ENCODE measurements around the gene C1QTNF7.

Gene C1QTNF7, protein sequence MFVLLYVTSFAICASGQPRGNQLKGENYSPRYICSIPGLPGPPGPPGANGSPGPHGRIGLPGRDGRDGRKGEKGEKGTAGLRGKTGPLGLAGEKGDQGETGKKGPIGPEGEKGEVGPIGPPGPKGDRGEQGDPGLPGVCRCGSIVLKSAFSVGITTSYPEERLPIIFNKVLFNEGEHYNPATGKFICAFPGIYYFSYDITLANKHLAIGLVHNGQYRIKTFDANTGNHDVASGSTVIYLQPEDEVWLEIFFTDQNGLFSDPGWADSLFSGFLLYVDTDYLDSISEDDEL

DNA sequence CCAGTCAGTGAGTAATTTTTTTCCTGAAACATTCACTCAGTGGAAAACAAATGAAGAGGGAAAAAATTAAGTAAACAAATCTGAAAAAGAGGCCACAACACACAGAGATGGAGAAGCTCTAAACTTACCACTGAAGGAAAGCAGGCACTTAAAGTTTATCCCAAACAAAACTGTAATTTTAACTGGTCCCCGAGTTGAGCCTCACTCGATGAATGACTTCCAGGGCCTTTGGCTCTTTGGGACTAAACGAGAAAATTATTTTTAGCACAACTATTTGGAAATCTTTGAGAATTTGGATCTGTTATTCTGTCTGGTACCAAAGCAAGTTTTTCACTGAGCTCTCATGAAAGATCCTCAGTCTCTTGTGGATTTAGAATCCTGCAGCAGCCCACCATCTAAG, at the start of gene C1QTNF7:
C1QTNF7 (plus strand) TSS at position 333 of the 400 bp plus-strand sequence. CDS start 7,711 bp downstream, outside the sequence.
- no peak for DNase-seq (ENCODE audit: low read depth, low spot score)
- no peaks in the 10 kb centered on the region for H3K4me1 ChIP-seq (ENCODE audit: insufficient read depth, insufficient read length)
- peaks cover 16% of the 10 kb centered on the region for H3K9me3 ChIP-seq (ENCODE audit: insufficient read depth, low read length)
- no peak within 1 kb of the TSS for H3K4me3 ChIP-seq (ENCODE audit: insufficient read length, low read depth)
- TF ChIP-seq SUZ12 (IDR thresholded peaks at IDR 0.05; ENCODE audit: extremely low read depth, insufficient read depth, insufficient read length): no peak
- no peak for TF ChIP-seq ZNF274 (IDR thresholded peaks at IDR 0.05; ENCODE audit: low read depth, low read length)
- TF ChIP-seq YY1 (IDR thresholded peaks at IDR 0.05; ENCODE audit: insufficient read depth, insufficient read length): no peak
- H3K27me3 ChIP-seq (ENCODE audit: insufficient read depth, insufficient read length): no peaks in the 10 kb centered on the region
- no peak within 1 kb of the TSS for H3K9ac ChIP-seq (ENCODE audit: insufficient read length, low read depth)
- H3K36me3 ChIP-seq (ENCODE audit: insufficient read depth, insufficient read length, low read length): no peaks in the 10 kb centered on the region

DNA sequence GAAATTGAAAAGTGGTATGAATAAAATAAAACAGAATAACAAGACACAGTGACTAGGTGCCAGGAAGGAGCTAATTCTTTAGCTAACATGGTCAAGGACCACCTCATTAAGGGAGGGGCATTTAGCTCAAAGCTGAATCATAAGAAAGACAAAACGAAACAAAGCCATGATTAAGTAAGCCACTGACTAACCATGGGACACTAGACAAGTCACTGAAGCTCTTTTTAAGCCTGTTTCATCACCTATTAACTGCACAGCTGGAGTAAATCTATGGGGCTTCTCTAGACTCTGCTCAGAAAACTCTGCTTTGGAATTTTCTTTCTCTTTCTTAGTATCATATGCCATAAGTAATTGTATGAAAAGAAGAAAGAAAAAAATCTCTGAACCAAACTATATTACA, 49.8 kb upstream of the C1QTNF7 start:
- Histone ChIP-seq H3K27me3 (ENCODE audit: insufficient read depth, insufficient read length) (no peaks in the 10 kb centered on the region), H3K4me1 (ENCODE audit: insufficient read depth, insufficient read length) (no peaks in the 10 kb centered on the region), H3K9ac (ENCODE audit: insufficient read length, low read depth) (no peak overlapping the region), H3K36me3 (ENCODE audit: insufficient read depth, insufficient read length, low read length) (no peaks in the 10 kb centered on the region), H3K4me3 (ENCODE audit: insufficient read length, low read depth) (no peak overlapping the region), H3K9me3 (ENCODE audit: insufficient read depth, low read length) (peaks cover 15% of the 10 kb centered on the region)
- DNase-seq (ENCODE audit: low read depth, low spot score): no peak
- no peak for TF ChIP-seq YY1 (IDR thresholded peaks at IDR 0.05; ENCODE audit: insufficient read depth, insufficient read length)
- no peak for TF ChIP-seq SUZ12 (IDR thresholded peaks at IDR 0.05; ENCODE audit: extremely low read depth, insufficient read depth, insufficient read length)
- TF ChIP-seq ZNF274 (IDR thresholded peaks at IDR 0.05; ENCODE audit: low read depth, low read length): no peak

- Histone ChIP-seq H3K9ac (ENCODE audit: insufficient read length, low read depth) (no peak overlapping the region), H3K27me3 (ENCODE audit: insufficient read depth, insufficient read length) (no peaks in the 10 kb centered on the region), H3K36me3 (ENCODE audit: insufficient read depth, insufficient read length, low read length) (no peaks in the 10 kb centered on the region), H3K4me1 (ENCODE audit: insufficient read depth, insufficient read length) (no peaks in the 10 kb centered on the region), H3K4me3 (ENCODE audit: insufficient read length, low read depth) (no peak overlapping the region), H3K9me3 (ENCODE audit: insufficient read depth, low read length) (peaks cover 15% of the 10 kb centered on the region)
- no peak for TF ChIP-seq SUZ12 (IDR thresholded peaks at IDR 0.05; ENCODE audit: extremely low read depth, insufficient read depth, insufficient read length)
- no peak for TF ChIP-seq YY1 (IDR thresholded peaks at IDR 0.05; ENCODE audit: insufficient read depth, insufficient read length)
- no peak for TF ChIP-seq ZNF274 (IDR thresholded peaks at IDR 0.05; ENCODE audit: low read depth, low read length)
- no peak for DNase-seq (ENCODE audit: low read depth, low spot score)
Measured at GRCh38 chr4:15378493-15378892, 49.3 kb upstream of the C1QTNF7 start.

DNA sequence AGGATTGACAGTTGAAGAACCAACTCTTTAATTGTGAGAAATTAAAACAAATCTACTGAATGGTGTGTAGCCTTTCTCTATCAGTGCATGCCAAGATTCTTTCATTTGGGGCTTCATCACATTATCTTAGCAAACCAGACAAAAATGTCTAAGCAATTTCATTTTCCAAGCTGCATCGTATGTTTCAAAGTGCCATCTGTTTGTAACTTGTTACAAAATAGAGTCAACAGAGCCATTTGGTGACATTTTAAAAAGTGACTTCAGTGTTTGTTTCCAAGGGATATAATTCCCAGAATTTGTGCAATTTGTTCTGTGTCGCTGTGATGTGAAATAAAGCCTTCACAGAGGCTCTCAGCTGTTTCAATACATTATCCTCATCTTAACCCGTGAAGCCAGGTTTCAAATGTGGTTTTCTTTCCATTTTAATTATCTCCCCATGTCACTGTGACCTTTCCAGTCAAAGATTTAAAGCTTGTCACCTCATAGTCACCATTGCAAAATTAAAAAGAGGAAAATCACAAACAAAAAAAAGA, 46.0 kb upstream of the C1QTNF7 start:
- H3K9me3 ChIP-seq (ENCODE audit: insufficient read depth, low read length): peaks cover 15% of the 10 kb centered on the region
- DNase-seq (ENCODE audit: low read depth, low spot score): no peak
- TF ChIP-seq ZNF274 (IDR thresholded peaks at IDR 0.05; ENCODE audit: low read depth, low read length) (no peak), SUZ12 (IDR thresholded peaks at IDR 0.05; ENCODE audit: extremely low read depth, insufficient read depth, insufficient read length) (no peak), YY1 (IDR thresholded peaks at IDR 0.05; ENCODE audit: insufficient read depth, insufficient read length) (no peak)
- H3K4me1 ChIP-seq (ENCODE audit: insufficient read depth, insufficient read length): no peaks in the 10 kb centered on the region
- no peak overlapping the region for H3K4me3 ChIP-seq (ENCODE audit: insufficient read length, low read depth)
- H3K27me3 ChIP-seq (ENCODE audit: insufficient read depth, insufficient read length): no peaks in the 10 kb centered on the region
- H3K9ac ChIP-seq (ENCODE audit: insufficient read length, low read depth): no peak overlapping the region
- H3K36me3 ChIP-seq (ENCODE audit: insufficient read depth, insufficient read length, low read length): no peaks in the 10 kb centered on the region

DNA sequence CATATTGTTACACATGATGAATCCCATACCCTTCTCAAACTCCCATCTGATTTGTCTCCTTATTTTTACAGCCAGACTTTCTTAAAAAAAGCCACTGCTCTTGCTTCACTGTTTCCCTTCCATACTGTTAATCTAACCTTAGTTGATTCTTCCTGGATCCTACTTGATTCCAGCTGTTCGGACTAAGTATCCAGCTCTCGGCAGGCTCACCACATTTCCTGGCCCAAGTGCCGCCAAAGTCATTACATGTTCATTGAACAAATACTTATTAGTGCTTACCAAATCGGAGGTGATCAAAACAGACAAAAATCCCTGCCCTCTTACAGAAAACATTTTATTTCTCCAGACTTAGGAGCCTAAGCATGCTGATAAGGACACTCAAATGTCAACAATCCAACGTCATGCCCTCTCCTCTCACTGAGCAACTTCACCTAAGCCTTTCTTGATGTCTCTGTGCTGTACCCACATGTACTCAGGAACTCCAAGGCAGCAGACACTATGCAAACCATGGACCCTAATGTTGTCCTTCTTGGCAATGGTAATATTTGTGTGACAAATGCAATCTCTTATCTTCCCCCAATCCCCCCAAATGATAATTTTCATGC, 45.1 kb upstream of the C1QTNF7 start:
- no peak overlapping the region for H3K9ac ChIP-seq (ENCODE audit: insufficient read length, low read depth)
- TF ChIP-seq ZNF274 (IDR thresholded peaks at IDR 0.05; ENCODE audit: low read depth, low read length): no peak
- no peak for TF ChIP-seq SUZ12 (IDR thresholded peaks at IDR 0.05; ENCODE audit: extremely low read depth, insufficient read depth, insufficient read length)
- TF ChIP-seq YY1 (IDR thresholded peaks at IDR 0.05; ENCODE audit: insufficient read depth, insufficient read length): no peak
- no peaks in the 10 kb centered on the region for H3K27me3 ChIP-seq (ENCODE audit: insufficient read depth, insufficient read length)
- H3K4me3 ChIP-seq (ENCODE audit: insufficient read length, low read depth): no peak overlapping the region
- no peaks in the 10 kb centered on the region for H3K4me1 ChIP-seq (ENCODE audit: insufficient read depth, insufficient read length)
- H3K9me3 ChIP-seq (ENCODE audit: insufficient read depth, low read length): peaks cover 15% of the 10 kb centered on the region
- H3K36me3 ChIP-seq (ENCODE audit: insufficient read depth, insufficient read length, low read length): no peaks in the 10 kb centered on the region
- no peak for DNase-seq (ENCODE audit: low read depth, low spot score)

DNA sequence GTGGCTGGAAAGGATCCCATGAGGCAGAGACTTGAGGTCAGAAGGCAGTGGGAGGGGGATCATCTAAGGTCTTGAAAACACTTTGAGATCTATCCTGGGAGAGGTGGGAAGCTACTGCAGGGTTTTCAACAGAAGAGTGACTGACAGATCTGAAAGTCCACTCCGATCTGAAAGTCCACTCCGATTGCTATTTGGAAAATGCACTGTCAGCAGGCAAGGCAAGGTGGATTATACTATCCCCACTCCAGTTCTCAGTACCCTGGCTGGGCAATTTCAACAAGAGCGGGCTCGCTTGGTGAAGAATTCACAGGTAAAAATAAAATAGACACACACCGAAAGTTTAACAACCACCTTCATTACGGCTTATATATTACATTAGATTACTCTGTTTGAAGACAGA, 42.3 kb upstream of the C1QTNF7 start:
- Histone ChIP-seq H3K27me3 (ENCODE audit: insufficient read depth, insufficient read length) (no peaks in the 10 kb centered on the region), H3K9me3 (ENCODE audit: insufficient read depth, low read length) (peaks cover 2% of the 10 kb centered on the region), H3K4me3 (ENCODE audit: insufficient read length, low read depth) (no peak overlapping the region), H3K4me1 (ENCODE audit: insufficient read depth, insufficient read length) (no peaks in the 10 kb centered on the region), H3K9ac (ENCODE audit: insufficient read length, low read depth) (no peak overlapping the region), H3K36me3 (ENCODE audit: insufficient read depth, insufficient read length, low read length) (no peaks in the 10 kb centered on the region)
- TF ChIP-seq YY1 (IDR thresholded peaks at IDR 0.05; ENCODE audit: insufficient read depth, insufficient read length) (no peak), SUZ12 (IDR thresholded peaks at IDR 0.05; ENCODE audit: extremely low read depth, insufficient read depth, insufficient read length) (no peak), ZNF274 (IDR thresholded peaks at IDR 0.05; ENCODE audit: low read depth, low read length) (no peak)
- no peak for DNase-seq (ENCODE audit: low read depth, low spot score)

- Histone ChIP-seq H3K4me3 (ENCODE audit: insufficient read length, low read depth) (no peak overlapping the region), H3K27me3 (ENCODE audit: insufficient read depth, insufficient read length) (no peaks in the 10 kb centered on the region), H3K9ac (ENCODE audit: insufficient read length, low read depth) (no peak overlapping the region), H3K9me3 (ENCODE audit: insufficient read depth, low read length) (no peaks in the 10 kb centered on the region), H3K4me1 (ENCODE audit: insufficient read depth, insufficient read length) (no peaks in the 10 kb centered on the region), H3K36me3 (ENCODE audit: insufficient read depth, insufficient read length, low read length) (no peaks in the 10 kb centered on the region)
- TF ChIP-seq ZNF274 (IDR thresholded peaks at IDR 0.05; ENCODE audit: low read depth, low read length) (no peak), SUZ12 (IDR thresholded peaks at IDR 0.05; ENCODE audit: extremely low read depth, insufficient read depth, insufficient read length) (no peak), YY1 (IDR thresholded peaks at IDR 0.05; ENCODE audit: insufficient read depth, insufficient read length) (no peak)
- DNase-seq (ENCODE audit: low read depth, low spot score): no peak
Measured at GRCh38 chr4:15385928-15386327, 41.9 kb upstream of the C1QTNF7 start.
